Panc1 (cell line): ENCODE measurements around the gene MCU. TPM values are rescaled to one million over a fixed set of nuclear protein-coding genes. Genes with fewer than 3 reads are reported as not detected.

Experiments
- ATAC-seq: fragments of 200-7000 bp; cut with Tn5 transposase; 2 replicates; pipeline ENCODE4 v1.9.1; 2020; ENCODE audit warnings: mild to moderate bottlenecking, moderate library complexity
- BruUV-seq: library from RNA; stranded (reverse); fragments of 400-500 nt; replicated peaks from 2 replicates; lab custom pipeline; 2021; lab: Mats Ljungman, UMichigan
- CTCF ChIA-PET: fragments of 300-600 bp; sonication (Branson Sonifier 250); formaldehyde crosslinking; loops from one replicate; lab custom pipeline; 2022; ENCODE audit warnings: antibody characterized with exemption; lab: Charles Lee
- POLR2A ChIA-PET: fragments of 300-600 bp; sonication (Branson Sonifier 250); formaldehyde crosslinking; loops from one replicate; lab custom pipeline; 2022; ENCODE audit warnings: antibody characterized with exemption; lab: Charles Lee
- DNase-seq: peaks from one replicate; pipeline ENCODE4 v3.0.0-alpha.2; 2010; ENCODE audit warnings: low read depth, low spot score
- H3K27ac ChIP-seq: 2 replicates; pipeline ENCODE4 v1.5.1; 2011; ENCODE audit warnings: mild to moderate bottlenecking, low read length, inconsistent platforms
- H3K27me3 ChIP-seq: fragments of 200-500 bp; sonication (Bioruptor generic); 2 replicates; pipeline ENCODE4 v1.6.0; 2014; ENCODE audit warnings: low read length, inconsistent platforms; ENCODE audit not compliant: control insufficient read depth, insufficient read depth
- H3K36me3 ChIP-seq: fragments of 200-500 bp; sonication (Bioruptor generic); 2 replicates; pipeline ENCODE4 v1.5.1; 2014; ENCODE audit warnings: inconsistent platforms, mild to moderate bottlenecking, low read length, moderate library complexity; ENCODE audit not compliant: control insufficient read depth, insufficient read depth
- H3K4me1 ChIP-seq: 2 replicates; pipeline ENCODE4 v1.5.1; 2011; ENCODE audit warnings: inconsistent platforms, mild to moderate bottlenecking, low read length, moderate library complexity; ENCODE audit not compliant: control insufficient read depth, insufficient read depth
- H3K4me3 ChIP-seq, 2 experiments: 2 replicates each; pipeline ENCODE4 v1.5.1; 2011 to 2012; ENCODE audit warnings: low read depth in 2 of 2, low read length in 2 of 2, mild to moderate bottlenecking in 2 of 2, inconsistent platforms in 1 of 2, moderate library complexity in 1 of 2
- H3K9me3 ChIP-seq: fragments of 200-500 bp; sonication (Bioruptor generic); 2 replicates; pipeline ENCODE4 v1.5.1; 2014; ENCODE audit warnings: low read depth, mild to moderate bottlenecking, inconsistent platforms, low read length, moderate library complexity; ENCODE audit not compliant: control insufficient read depth, insufficient read depth
- CTCF ChIP-seq: fragments of 450-650 bp; IDR thresholded peaks from 2 replicates; pipeline ENCODE4 v1.5.1; 2017; ENCODE audit warnings: mild to moderate bottlenecking
- POLR2AphosphoS5 ChIP-seq: IDR thresholded peaks from 2 replicates; pipeline ENCODE4 v1.6.1; 2012; ENCODE audit warnings: mild to moderate bottlenecking, low read depth, low read length, moderate library complexity
- REST ChIP-seq, 2 experiments: IDR thresholded peaks; 2 replicates each; pipeline ENCODE4 v1.6.1; 2011 to 2012; ENCODE audit warnings: low read depth in 2 of 2, control low read depth in 1 of 2, low read length in 1 of 2, mild to moderate bottlenecking in 1 of 2, moderate library complexity in 1 of 2; ENCODE audit not compliant: insufficient read depth in 1 of 2
- SIN3A ChIP-seq: IDR thresholded peaks from 2 replicates; pipeline ENCODE4 v1.6.1; 2012; ENCODE audit warnings: low read depth, mild to moderate bottlenecking, low read length, moderate library complexity, borderline replicate concordance; ENCODE audit not compliant: insufficient read depth
- TCF7L2 ChIP-seq: IDR thresholded peaks from 2 replicates; pipeline ENCODE4 v1.6.1; 2011; ENCODE audit warnings: mild to moderate bottlenecking, low read depth, low read length, inconsistent platforms
- in situ Hi-C: cut with HindIII; loops from 2 replicates; pipeline ENCODE4 v1.10.0; 2016; ENCODE audit warnings: low sequenced_read_pairs, low pct_unique_long_range_greater_than_20kb
- intact Hi-C: fragments of 100-400 bp; cut with micrococcal nuclease; formaldehyde crosslinking; loops from one replicate; pipeline ENCODE4 v1.10.0; 2022; ENCODE audit not compliant: unreplicated experiment
- total RNA-seq: library from RNA; stranded (reverse); gene quantifications from one replicate; pipeline ENCODE4 v1.2.1, GENCODE V29; 2021; ENCODE audit not compliant: unreplicated experiment

The MCU gene
- total RNA-seq, 1 experiment from 2014 or later: 31.6 TPM

- TF ChIP-seq TCF7L2: no peak
- no peak for TF ChIP-seq CTCF
- no peak for TF ChIP-seq POLR2AphosphoS5
- no peak for TF ChIP-seq REST (IDR thresholded peaks at IDR 0.05; ENCODE audit: insufficient read depth in 1 of 2, low read depth in 2 of 2, low read length in 1 of 2)
- TF ChIP-seq SIN3A: no peak
- DNase-seq (no peak), ATAC-seq (no peak)
- Histone ChIP-seq H3K9me3 (no peaks in the 10 kb centered on the region), H3K36me3 (no peaks in the 10 kb centered on the region), H3K27ac (no peak overlapping the region), H3K4me3 (no peak overlapping the region), H3K4me1 (no peaks in the 10 kb centered on the region; the same call in 1 of the 2 replicates), H3K27me3 (no peaks in the 10 kb centered on the region)
- intact Hi-C loops: no loop called here
- POLR2A ChIA-PET: interaction anchor here (0.9 kb wide), 1 partner anchor 10 kb away, joined by 9 read pairs; no protein-coding TSS in a partner anchor
- in situ Hi-C loops: loop anchor here (5.0 kb wide), 1 partner anchor 70 kb away; no protein-coding TSS in a partner anchor
- CTCF ChIA-PET: no interaction called here
- BruUV-seq: no TSS peak
Observed at GRCh38 chr10:72792288-72792687, 100.3 kb downstream of the MCU start.

GRCh38 chr10:72793752-72794151 lies 101.8 kb downstream of the MCU start:
- no peak overlapping the region for H3K4me3 ChIP-seq
- ATAC-seq (no peak), DNase-seq (no peak)
- ChIA-PET POLR2A (no interaction called here), CTCF (no interaction called here)
- H3K27me3 ChIP-seq: no peaks in the 10 kb centered on the region
- in situ Hi-C loops: loop anchor here (5.0 kb wide), 1 partner anchor 71 kb away; no protein-coding TSS in a partner anchor
- H3K4me1 ChIP-seq: no peaks in the 10 kb centered on the region; the same call in 1 of the 2 replicates
- H3K27ac ChIP-seq: no peak overlapping the region
- intact Hi-C loops: no loop called here
- no peaks in the 10 kb centered on the region for H3K36me3 ChIP-seq
- TF ChIP-seq REST (IDR thresholded peaks at IDR 0.05; ENCODE audit: insufficient read depth in 1 of 2, low read depth in 2 of 2, low read length in 1 of 2): no peak
- no peak for TF ChIP-seq SIN3A
- no peak for TF ChIP-seq POLR2AphosphoS5
- no peak for TF ChIP-seq CTCF
- no peak for TF ChIP-seq TCF7L2
- no TSS peak for BruUV-seq
- no peaks in the 10 kb centered on the region for H3K9me3 ChIP-seq
